Neural progenitor cell (in vitro differentiated cells): ENCODE results near the gene ZBBX. TPM values are rescaled to one million over a fixed set of nuclear protein-coding genes. Genes with fewer than 3 reads are reported as not detected.

Experiments
- DNase-seq: peaks from one replicate; pipeline ENCODE4 v3.0.0-alpha.2; 2016; ENCODE audit warnings: low spot score
- H2AFZ ChIP-seq: fragments of 200-600 bp; sonication (generic); replicated peaks from 2 replicates; pipeline ENCODE4 v1.6.1; 2016; ENCODE audit warnings: antibody characterized with exemption
- H3F3A ChIP-seq: fragments of 200-600 bp; sonication (generic); 2 replicates; pipeline ENCODE4 v1.6.1; 2016; ENCODE audit warnings: antibody characterized with exemption, low read depth
- H3K27ac ChIP-seq: fragments of 200-600 bp; sonication (generic); 2 replicates; pipeline ENCODE4 v1.5.1; 2016; ENCODE audit warnings: mild to moderate bottlenecking
- H3K27me3 ChIP-seq: fragments of 200-600 bp; sonication (generic); 2 replicates; pipeline ENCODE4 v1.6.1; 2016; ENCODE audit warnings: mild to moderate bottlenecking, moderate library complexity
- H3K36me3 ChIP-seq: fragments of 200-600 bp; sonication (generic); 2 replicates; pipeline ENCODE4 v1.5.1; 2016
- H3K4me1 ChIP-seq: fragments of 200-600 bp; sonication (generic); 2 replicates; pipeline ENCODE4 v1.6.1; 2016; ENCODE audit warnings: mixed run types
- H3K4me2 ChIP-seq: fragments of 200-600 bp; sonication (generic); 2 replicates; pipeline ENCODE4 v1.6.1; 2016
- H3K4me3 ChIP-seq: fragments of 200-600 bp; sonication (generic); 2 replicates; pipeline ENCODE4 v1.5.1; 2016
- H3K79me2 ChIP-seq: fragments of 200-600 bp; sonication (generic); 2 replicates; pipeline ENCODE4 v1.6.1; 2016; ENCODE audit warnings: low read depth
- H3K9ac ChIP-seq: fragments of 200-600 bp; sonication (generic); 2 replicates; pipeline ENCODE4 v1.6.1; 2016
- H3K9me3 ChIP-seq: fragments of 200-600 bp; sonication (generic); 2 replicates; pipeline ENCODE4 v1.5.1; 2016; ENCODE audit warnings: low read depth
- H4K20me1 ChIP-seq: fragments of 200-600 bp; sonication (generic); 2 replicates; pipeline ENCODE4 v1.6.1; 2016; ENCODE audit warnings: low read depth
- H3K27ac Mint-ChIP-seq: 3 replicates; pipeline ENCODE4 v1.8.0; 2021; ENCODE audit warnings: mixed read lengths
- H3K27me3 Mint-ChIP-seq: 2 replicates; pipeline ENCODE4 v1.8.0; 2022; ENCODE audit warnings: low read depth, mild to moderate bottlenecking, inconsistent platforms, moderate library complexity, mixed read lengths; ENCODE audit not compliant: insufficient read depth
- H3K36me3 Mint-ChIP-seq: 3 replicates; pipeline ENCODE4 v1.8.0; 2021; ENCODE audit warnings: mixed read lengths
- H3K4me1 Mint-ChIP-seq: 3 replicates; pipeline ENCODE4 v1.8.0; 2021; ENCODE audit warnings: mixed read lengths
- H3K4me3 Mint-ChIP-seq: 3 replicates; pipeline ENCODE4 v1.8.0; 2021; ENCODE audit warnings: mild to moderate bottlenecking, moderate library complexity, mixed read lengths
- H3K9me3 Mint-ChIP-seq: 3 replicates; pipeline ENCODE4 v1.8.0; 2020; ENCODE audit warnings: mixed read lengths
- EZH2 ChIP-seq: fragments of 200-600 bp; sonication (generic); IDR thresholded peaks from 2 replicates; pipeline ENCODE4 v1.6.1; 2017; ENCODE audit warnings: antibody characterized with exemption, mild to moderate bottlenecking, moderate library complexity
- EZH2phosphoT487 ChIP-seq: fragments of 200-600 bp; sonication (generic); IDR thresholded peaks from 2 replicates; pipeline ENCODE4 v1.6.1; 2017; ENCODE audit warnings: antibody characterized with exemption
- total RNA-seq: library from RNA; depleted of rRNA; stranded (reverse); fragments of >200 nt; gene quantifications from 2 replicates; pipeline ENCODE4 v1.2.3, GENCODE V29; 2015; ENCODE audit warnings: low replicate concordance
- TF ChIP-seq, protein P1 (sequence below): fragments of 200-600 bp; sonication (generic); IDR thresholded peaks from 2 replicates; pipeline ENCODE4 v1.5.1; 2017; ENCODE audit warnings: antibody characterized with exemption, mild to moderate bottlenecking

ZBBX gene
- total RNA-seq, 1 donor from 2014 or later: 17.5 TPM

DNA sequence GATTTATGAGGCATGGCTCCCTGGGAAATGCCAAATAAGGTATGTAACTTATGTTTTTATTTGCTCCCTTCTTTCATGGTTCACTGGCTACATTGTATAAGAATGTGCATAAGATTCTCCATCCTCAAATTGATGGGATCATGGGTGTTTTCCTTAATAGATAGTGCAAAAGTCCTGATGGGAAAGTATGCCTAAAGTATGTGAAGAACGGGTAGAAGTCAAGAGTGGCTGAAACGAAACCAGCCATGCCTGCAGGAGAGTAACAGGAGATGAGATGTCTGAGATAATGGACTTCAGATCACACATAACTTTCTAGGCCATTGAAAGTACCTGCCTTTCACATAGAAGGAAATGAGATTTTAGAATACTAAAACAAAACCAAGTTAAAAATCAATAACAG, 56.5 kb downstream of the ZBBX start:
- Mint-ChIP-seq H3K27me3 (no peaks in the 10 kb centered on the region), H3K36me3 (no peaks in the 10 kb centered on the region), H3K27ac (no peak overlapping the region), H3K4me1 (no peaks in the 10 kb centered on the region), H3K4me3 (no peak overlapping the region), H3K9me3 (no peaks in the 10 kb centered on the region)
- H3K27me3 ChIP-seq: no peaks in the 10 kb centered on the region
- no peak overlapping the region for H3K4me3 ChIP-seq
- H3K36me3 ChIP-seq: no peaks in the 10 kb centered on the region
- no peak for DNase-seq
- H3K79me2 ChIP-seq: no peaks in the 10 kb centered on the region
- H3K4me2 ChIP-seq: no peak overlapping the region
- H3K4me1 ChIP-seq: no peaks in the 10 kb centered on the region
- H2AFZ ChIP-seq: no peak overlapping the region
- no peak overlapping the region for H3K27ac ChIP-seq
- no peak overlapping the region for H3K9ac ChIP-seq
- no peaks in the 10 kb centered on the region for H4K20me1 ChIP-seq
- no peaks in the 10 kb centered on the region for H3K9me3 ChIP-seq
- no peaks in the 10 kb centered on the region for H3F3A ChIP-seq
- TF ChIP-seq EZH2: no peak
- TF ChIP-seq, protein P1, sequence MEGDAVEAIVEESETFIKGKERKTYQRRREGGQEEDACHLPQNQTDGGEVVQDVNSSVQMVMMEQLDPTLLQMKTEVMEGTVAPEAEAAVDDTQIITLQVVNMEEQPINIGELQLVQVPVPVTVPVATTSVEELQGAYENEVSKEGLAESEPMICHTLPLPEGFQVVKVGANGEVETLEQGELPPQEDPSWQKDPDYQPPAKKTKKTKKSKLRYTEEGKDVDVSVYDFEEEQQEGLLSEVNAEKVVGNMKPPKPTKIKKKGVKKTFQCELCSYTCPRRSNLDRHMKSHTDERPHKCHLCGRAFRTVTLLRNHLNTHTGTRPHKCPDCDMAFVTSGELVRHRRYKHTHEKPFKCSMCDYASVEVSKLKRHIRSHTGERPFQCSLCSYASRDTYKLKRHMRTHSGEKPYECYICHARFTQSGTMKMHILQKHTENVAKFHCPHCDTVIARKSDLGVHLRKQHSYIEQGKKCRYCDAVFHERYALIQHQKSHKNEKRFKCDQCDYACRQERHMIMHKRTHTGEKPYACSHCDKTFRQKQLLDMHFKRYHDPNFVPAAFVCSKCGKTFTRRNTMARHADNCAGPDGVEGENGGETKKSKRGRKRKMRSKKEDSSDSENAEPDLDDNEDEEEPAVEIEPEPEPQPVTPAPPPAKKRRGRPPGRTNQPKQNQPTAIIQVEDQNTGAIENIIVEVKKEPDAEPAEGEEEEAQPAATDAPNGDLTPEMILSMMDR: no peak
- no peak for TF ChIP-seq EZH2phosphoT487

DNA sequence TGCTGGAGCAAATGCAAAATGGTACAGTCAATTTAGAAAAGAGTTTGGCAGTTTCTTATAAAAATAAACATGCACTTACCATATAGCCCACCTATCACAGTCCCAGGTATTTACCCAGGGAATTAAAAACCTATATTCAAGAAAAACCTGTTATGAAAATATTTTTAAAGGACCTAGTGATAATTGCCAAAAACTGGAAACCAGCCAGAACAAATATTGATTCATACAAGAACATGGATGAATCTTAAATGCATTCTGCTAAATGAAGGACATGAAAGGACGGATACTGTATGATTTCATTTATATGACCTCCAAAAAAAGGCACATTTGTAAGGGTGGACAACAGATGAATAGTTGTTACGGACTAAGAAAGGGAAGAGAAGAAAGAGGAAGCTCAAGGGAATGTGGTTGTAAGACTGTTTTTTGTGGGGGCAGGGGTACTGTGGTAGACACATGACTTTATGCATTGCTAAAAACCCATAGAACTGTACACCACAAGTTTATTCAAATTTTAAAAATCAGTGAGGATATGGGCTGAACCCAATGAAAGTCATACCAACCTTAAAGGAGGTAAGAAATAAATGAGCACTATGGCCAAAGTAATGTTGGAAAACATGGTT, 61.0 kb downstream of the ZBBX start:
- Histone ChIP-seq H3K4me1 (no peaks in the 10 kb centered on the region), H3K9ac (no peak overlapping the region), H4K20me1 (no peaks in the 10 kb centered on the region), H3F3A (no peaks in the 10 kb centered on the region), H3K4me2 (no peak overlapping the region), H3K27ac (no peak overlapping the region), H3K27me3 (no peaks in the 10 kb centered on the region), H3K79me2 (no peaks in the 10 kb centered on the region), H3K4me3 (no peak overlapping the region), H3K36me3 (no peaks in the 10 kb centered on the region), H2AFZ (no peak overlapping the region), H3K9me3 (no peaks in the 10 kb centered on the region)
- H3K27me3 Mint-ChIP-seq: no peaks in the 10 kb centered on the region
- no peaks in the 10 kb centered on the region for H3K9me3 Mint-ChIP-seq
- DNase-seq: no peak
- no peaks in the 10 kb centered on the region for H3K4me1 Mint-ChIP-seq
- TF ChIP-seq EZH2phosphoT487 (no peak), EZH2 (no peak)
- TF ChIP-seq, protein P1: no peak
- H3K27ac Mint-ChIP-seq: no peak overlapping the region
- H3K36me3 Mint-ChIP-seq: no peaks in the 10 kb centered on the region
- H3K4me3 Mint-ChIP-seq: no peak overlapping the region

DNA sequence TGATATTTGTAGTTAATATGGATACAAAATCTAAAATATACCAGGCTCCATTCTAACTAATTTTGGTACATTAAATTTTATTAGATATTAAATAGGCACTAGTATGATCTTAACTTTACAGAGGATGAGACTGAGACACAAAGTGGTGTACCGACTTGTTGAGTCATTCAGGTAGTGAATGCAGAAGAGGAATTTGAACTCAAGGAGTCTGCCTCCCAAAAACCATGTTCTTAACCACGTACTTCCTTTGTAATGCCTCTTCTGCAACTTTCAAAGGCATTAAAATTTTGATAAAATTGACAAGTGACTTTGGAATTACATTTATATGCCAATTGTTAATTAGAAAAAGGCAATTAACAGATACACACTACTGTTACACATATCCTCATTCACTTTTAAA, 61.8 kb downstream of the ZBBX start:
- no peaks in the 10 kb centered on the region for H3K4me1 Mint-ChIP-seq
- Histone ChIP-seq H4K20me1 (no peaks in the 10 kb centered on the region), H3K36me3 (no peaks in the 10 kb centered on the region), H3F3A (no peaks in the 10 kb centered on the region), H3K9ac (no peak overlapping the region), H3K4me1 (no peaks in the 10 kb centered on the region), H3K27me3 (no peaks in the 10 kb centered on the region), H3K79me2 (no peaks in the 10 kb centered on the region), H3K4me2 (no peak overlapping the region), H3K4me3 (no peak overlapping the region), H2AFZ (no peak overlapping the region), H3K27ac (no peak overlapping the region), H3K9me3 (no peaks in the 10 kb centered on the region)
- no peaks in the 10 kb centered on the region for H3K36me3 Mint-ChIP-seq
- DNase-seq: no peak
- no peak overlapping the region for H3K4me3 Mint-ChIP-seq
- H3K9me3 Mint-ChIP-seq: no peaks in the 10 kb centered on the region
- H3K27ac Mint-ChIP-seq: no peak overlapping the region
- no peaks in the 10 kb centered on the region for H3K27me3 Mint-ChIP-seq
- TF ChIP-seq, protein P1: no peak
- no peak for TF ChIP-seq EZH2phosphoT487
- TF ChIP-seq EZH2: no peak
